GM13977 (cell line): Measurements from ENCODE around the gene PKP4.
A peak's percentile ranks its signal among the peaks of the same experiment; 100 is the strongest.
"Not testable (repeated sequence)": the region's sequence is repeated elsewhere in the genome, so short reads cannot be mapped to it uniquely, and the experiment has no call there.

Experiments used
- DNase-seq: peaks from one replicate; pipeline ENCODE4 v3.0.0; 2012; ENCODE audit warnings: low spot score
- in situ Hi-C: fragments of 300-500 bp; cut with MboI; formaldehyde crosslinking; loops from one replicate; pipeline ENCODE4 v1.12.0; 2022; ENCODE audit warnings: low sequenced_read_pairs, low pct_unique_long_range_greater_than_20kb, mixed read lengths, inconsistent platforms; ENCODE audit not compliant: unreplicated experiment
- TF ChIP-seq, protein P1 (sequence below): IDR thresholded peaks from 2 replicates; pipeline ENCODE4 v1.5.1; 2012; ENCODE audit warnings: mild to moderate bottlenecking, control low read depth; ENCODE audit not compliant: insufficient read depth; ENCODE audit errors: extremely low read depth, missing control alignments

Gene PKP4

DNA sequence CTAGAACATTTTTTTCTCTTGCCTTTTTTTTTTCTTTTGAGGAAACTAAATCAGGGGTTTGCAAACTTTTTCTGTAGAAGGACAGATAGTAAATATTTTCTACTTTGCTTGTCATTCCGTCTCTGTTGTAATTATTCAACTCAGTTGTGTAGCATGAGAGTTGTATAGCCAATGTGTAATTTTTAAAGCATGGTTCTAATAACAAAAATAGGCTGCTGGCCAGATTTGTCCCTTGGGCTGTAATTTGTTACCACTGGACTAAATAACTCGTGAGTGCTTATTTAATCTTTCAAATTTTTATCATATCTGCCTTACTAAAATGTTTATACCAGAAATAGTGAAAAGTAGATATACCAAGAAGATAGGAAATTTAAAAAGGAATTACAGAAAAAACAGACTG is 43.2 kb upstream of the PKP4 start:
- in situ Hi-C loops: no loop called here
- TF ChIP-seq, protein P1, sequence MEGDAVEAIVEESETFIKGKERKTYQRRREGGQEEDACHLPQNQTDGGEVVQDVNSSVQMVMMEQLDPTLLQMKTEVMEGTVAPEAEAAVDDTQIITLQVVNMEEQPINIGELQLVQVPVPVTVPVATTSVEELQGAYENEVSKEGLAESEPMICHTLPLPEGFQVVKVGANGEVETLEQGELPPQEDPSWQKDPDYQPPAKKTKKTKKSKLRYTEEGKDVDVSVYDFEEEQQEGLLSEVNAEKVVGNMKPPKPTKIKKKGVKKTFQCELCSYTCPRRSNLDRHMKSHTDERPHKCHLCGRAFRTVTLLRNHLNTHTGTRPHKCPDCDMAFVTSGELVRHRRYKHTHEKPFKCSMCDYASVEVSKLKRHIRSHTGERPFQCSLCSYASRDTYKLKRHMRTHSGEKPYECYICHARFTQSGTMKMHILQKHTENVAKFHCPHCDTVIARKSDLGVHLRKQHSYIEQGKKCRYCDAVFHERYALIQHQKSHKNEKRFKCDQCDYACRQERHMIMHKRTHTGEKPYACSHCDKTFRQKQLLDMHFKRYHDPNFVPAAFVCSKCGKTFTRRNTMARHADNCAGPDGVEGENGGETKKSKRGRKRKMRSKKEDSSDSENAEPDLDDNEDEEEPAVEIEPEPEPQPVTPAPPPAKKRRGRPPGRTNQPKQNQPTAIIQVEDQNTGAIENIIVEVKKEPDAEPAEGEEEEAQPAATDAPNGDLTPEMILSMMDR: no peak
- no peak for DNase-seq

DNA sequence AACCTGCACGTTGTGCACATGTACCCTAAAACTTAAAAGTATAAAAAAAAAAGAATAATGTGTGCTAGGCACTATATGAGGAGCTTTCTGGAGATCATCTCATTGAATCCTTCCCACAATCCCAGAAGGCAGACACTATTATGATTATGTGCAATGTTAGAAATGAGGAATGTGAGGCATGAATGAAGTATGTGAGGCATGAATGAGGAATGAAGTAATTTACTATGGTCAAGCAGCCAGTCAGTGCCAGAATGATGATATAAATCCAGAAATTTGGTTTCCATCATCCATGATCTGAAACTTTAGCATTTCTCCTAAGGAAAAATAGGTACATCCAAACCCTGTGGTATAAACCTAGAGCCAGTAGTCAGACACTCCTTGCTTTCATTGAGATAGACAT is 42.2 kb upstream of the PKP4 start:
- DNase-seq: no peak
- TF ChIP-seq, protein P1: no peak
- in situ Hi-C loops: no loop called here

DNA sequence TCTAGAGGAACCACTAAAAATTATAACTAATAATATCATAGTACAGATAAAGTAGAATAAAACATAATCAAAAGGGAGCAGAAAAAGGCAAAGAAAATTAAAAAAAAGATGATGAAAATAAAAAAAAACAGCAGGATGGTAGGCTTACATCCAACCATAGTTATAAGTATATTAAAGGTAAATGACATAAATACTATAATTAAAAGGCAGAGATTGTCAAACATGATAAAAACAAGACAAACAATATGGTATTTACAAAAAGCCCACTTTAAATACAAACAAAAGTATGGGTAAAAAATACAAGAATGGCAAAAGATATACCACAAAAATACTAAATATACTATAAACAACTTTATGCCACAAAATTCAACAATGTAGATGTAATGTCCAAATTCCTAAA is 24.6 kb upstream of the PKP4 start:
- TF ChIP-seq, protein P1: no peak
- DNase-seq: no peak
- in situ Hi-C loops: no loop called here

DNA sequence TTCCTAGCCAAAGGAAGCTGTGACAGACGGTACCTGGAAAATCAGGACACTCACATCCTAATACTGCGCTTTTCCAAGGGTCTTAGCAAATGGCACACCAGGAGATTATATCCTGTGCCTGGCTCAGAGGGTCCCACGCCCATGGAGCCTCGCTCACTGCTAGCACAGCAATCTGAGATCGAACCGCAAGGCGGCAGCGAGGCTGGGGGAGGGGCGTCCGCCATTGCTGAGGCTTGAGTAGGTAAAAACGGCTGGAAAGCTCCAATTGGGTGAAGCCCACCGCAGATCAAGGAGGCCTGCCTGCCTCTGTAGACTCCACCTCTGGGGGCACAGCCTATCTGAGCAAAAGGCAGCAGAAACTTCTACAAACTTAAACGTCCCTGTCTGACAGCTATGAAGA is 23.0 kb upstream of the PKP4 start:
- DNase-seq, in situ Hi-C loops: not testable (repeated sequence)

DNA sequence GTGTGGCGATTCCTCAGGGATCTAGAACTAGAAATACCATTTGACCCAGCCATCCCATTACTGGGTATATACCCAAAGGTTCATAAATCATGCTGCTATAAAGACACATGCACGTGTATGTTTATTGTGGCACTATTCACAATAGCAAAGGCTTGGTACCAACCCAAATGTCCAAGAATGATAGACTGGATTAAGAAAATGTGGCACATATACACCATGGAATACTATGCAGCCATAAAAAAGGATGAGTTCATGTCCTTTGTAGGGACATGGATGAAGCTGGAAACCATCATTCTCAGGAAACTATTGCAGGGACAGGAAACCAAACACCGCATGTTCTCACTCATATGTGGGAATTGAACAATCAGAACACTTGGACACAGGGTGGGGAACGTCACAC is 17.7 kb upstream of the PKP4 start:
- DNase-seq, in situ Hi-C loops: not testable (repeated sequence)

DNA sequence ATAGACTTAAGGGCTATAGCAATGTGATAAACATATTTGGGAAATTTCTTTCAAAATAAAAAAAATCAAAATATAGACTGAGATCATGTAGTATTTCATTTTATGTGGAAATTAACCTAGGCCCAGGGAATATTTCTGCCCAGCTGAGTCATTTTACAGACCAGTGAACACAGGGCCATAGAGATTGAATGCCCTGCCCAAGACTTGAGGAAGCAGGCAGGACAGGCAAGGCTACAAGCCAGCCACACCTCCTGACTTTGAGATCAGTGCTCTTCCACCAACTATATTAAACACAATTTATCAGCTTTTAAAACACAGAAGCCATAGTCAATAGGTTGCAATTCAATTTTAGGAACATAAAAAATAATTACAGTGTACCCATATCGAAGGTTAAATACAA is 13.1 kb upstream of the PKP4 start:
- TF ChIP-seq, protein P1: no peak
- in situ Hi-C loops: no loop called here
- no peak for DNase-seq

DNA sequence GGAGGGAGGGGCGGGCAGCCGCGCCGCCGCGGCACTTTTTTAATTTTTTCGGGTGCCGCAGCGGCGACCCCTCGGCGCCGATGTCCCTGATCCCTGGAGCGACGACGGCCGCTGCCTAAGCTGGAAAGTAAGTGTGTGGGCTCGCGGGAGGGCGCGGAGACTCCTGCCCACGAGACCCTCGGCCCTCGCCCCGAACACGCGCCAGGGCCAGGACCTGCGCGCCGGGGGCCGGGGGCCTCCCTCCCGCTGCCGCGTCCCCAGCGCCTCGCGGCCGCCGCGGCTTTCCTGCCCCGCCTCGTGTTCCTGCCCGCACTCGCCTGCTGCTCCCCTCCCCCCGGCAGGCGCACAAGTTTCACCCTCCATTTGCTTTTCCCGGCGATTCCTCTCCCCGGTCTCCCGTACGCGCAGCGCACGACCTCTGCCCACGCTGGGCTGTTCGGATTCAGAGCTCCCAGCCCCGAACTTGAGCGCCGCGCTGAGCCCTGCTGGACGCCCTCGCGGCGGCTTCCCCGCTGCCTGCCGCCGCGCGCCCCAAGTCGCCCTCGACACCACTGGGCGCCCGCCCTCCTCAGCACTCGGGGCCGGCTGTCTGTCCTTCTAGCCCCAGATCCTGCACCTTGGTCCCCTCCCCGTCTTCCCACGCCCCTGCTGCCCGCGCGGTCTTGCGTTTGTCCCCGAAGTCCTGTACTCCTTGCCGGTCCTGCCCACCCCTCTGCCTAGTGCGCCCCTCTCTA is 507 bp downstream of the PKP4 start:
- in situ Hi-C loops: no loop called here
- peak; percentile 59 for DNase-seq
- TF ChIP-seq, protein P1: peak; percentile 14
